Right lobe of liver (tissue), 4 donors: Measurements from ENCODE around the gene MACF1.

Experiments
- POLR2A ChIP-seq: fragments of 450-650 bp; IDR thresholded peaks from one replicate; pipeline ENCODE4 v1.6.1; 2017; ENCODE audit warnings: antibody characterized with exemption, mild to moderate bottlenecking
- TF ChIP-seq, protein P1 (sequence below), 4 donors: fragments of 200-600 bp in 3 of 4; fragments of 450-650 bp in 1 of 4; IDR thresholded peaks; one replicate each; pipeline versions ENCODE4 v1.5.1 to v1.8.0; 2016 to 2022; ENCODE audit warnings: antibody characterized with exemption in 4 of 4, mild to moderate bottlenecking in 2 of 4
- donor health status: DM: no; HTN: no; CAD: no.
- donor health status: DM: no; HTN: no; CAD: no.
- donor health status: DM: no; HTN: yes; CAD: no.

DNA sequence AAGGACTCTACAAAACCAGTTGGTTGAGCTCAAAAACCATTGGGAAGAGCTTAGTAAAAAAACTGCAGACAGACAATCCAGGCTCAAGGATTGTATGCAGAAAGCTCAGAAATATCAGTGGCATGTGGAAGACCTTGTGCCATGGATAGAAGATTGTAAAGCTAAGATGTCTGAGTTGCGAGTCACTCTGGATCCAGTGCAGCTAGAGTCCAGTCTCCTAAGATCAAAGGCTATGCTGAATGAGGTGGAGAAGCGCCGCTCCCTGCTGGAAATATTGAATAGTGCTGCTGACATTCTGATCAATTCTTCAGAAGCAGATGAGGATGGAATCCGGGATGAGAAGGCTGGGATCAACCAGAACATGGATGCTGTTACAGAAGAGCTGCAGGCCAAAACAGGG lies 183.0 kb downstream of the MACF1 start:
- TF ChIP-seq, protein P1, sequence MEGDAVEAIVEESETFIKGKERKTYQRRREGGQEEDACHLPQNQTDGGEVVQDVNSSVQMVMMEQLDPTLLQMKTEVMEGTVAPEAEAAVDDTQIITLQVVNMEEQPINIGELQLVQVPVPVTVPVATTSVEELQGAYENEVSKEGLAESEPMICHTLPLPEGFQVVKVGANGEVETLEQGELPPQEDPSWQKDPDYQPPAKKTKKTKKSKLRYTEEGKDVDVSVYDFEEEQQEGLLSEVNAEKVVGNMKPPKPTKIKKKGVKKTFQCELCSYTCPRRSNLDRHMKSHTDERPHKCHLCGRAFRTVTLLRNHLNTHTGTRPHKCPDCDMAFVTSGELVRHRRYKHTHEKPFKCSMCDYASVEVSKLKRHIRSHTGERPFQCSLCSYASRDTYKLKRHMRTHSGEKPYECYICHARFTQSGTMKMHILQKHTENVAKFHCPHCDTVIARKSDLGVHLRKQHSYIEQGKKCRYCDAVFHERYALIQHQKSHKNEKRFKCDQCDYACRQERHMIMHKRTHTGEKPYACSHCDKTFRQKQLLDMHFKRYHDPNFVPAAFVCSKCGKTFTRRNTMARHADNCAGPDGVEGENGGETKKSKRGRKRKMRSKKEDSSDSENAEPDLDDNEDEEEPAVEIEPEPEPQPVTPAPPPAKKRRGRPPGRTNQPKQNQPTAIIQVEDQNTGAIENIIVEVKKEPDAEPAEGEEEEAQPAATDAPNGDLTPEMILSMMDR (IDR thresholded peaks at IDR 0.05) = peak in 3 of 4 donors; percentile 25 to 47 (median 35)
- TF ChIP-seq POLR2A = no peak
